ENCODE measurements around the gene LANCL2.

DNA sequence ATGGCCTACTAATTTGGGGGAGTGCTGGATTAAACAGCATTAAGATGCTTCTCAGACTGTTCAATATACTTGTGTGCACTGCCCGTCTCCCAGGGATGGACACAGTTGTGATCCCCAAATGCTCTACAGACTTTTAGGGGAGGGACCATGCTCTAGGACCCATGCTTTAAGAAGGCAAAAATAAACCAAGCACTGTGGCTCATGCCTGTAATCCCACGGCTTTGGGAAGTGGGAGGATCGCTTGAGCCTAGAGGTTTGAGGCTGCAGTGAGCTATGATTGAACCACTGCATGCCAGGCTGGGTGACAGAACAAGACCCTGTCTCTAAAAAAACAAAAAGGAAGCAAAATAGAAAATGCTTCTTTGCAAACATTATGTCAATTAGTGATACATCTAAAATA lies 104.6 kb downstream of the LANCL2 start:
- TF ChIP-seq CTCF (IDR thresholded peaks at IDR 0.05) (no peak), POLR2AphosphoS5 (IDR thresholded peaks at IDR 0.05) (no peak), POLR2A (IDR thresholded peaks at IDR 0.05) (no peak)
